CD4-positive, alpha-beta T cell (primary cell): Measurements from ENCODE around the gene MRPL54. TPM values are rescaled to one million over a fixed set of nuclear protein-coding genes. Genes with fewer than 3 reads are reported as not detected.
A peak's percentile ranks its signal among the peaks of the same experiment; 100 is the strongest.

ENCODE experiments used
- ATAC-seq: fragments of 200-7000 bp; cut with Tn5 transposase; one replicate; pipeline ENCODE4 v1.10.0; 2022; ENCODE audit warnings: mild to moderate bottlenecking; ENCODE audit not compliant: poor library complexity
- CTCF ChIA-PET: fragments of 350-600 bp; sonication (Branson Sonifier 250); formaldehyde crosslinking; loops from one replicate; lab custom pipeline; 2021; ENCODE audit warnings: antibody characterized with exemption, inconsistent platforms; lab: Charles Lee
- POLR2A ChIA-PET: fragments of 350-600 bp; sonication (Branson Sonifier 250); formaldehyde crosslinking; loops from one replicate; lab custom pipeline; 2021; ENCODE audit warnings: antibody characterized with exemption, inconsistent platforms; lab: Charles Lee
- DNase-seq, 14 experiments: peaks; one replicate each; pipeline ENCODE4 v3.0.0-alpha.2; 2013 to 2020; ENCODE audit warnings: mixed read lengths in 2 of 14
- H3K27ac ChIP-seq, 2 donors: one replicate each; pipeline versions ENCODE4 v1.5.1 to v1.7.0; 2013; ENCODE audit warnings: low read length in 2 of 2, low read depth in 1 of 2, mild to moderate bottlenecking in 1 of 2
- H3K27me3 ChIP-seq, 2 experiments: 1 replicate in 1 of 2; 2 replicates in 1 of 2; pipeline versions ENCODE4 v1.6.1 to v1.7.0; 2013; ENCODE audit warnings: low read length in 2 of 2, control low read depth in 1 of 2, mild to moderate bottlenecking in 1 of 2, moderate library complexity in 1 of 2; ENCODE audit not compliant: insufficient read depth in 2 of 2, control insufficient read depth in 1 of 2
- H3K36me3 ChIP-seq: one replicate; pipeline ENCODE4 v1.6.1; 2013; ENCODE audit warnings: low read length, control low read depth; ENCODE audit not compliant: insufficient read depth
- H3K4me1 ChIP-seq: one replicate; pipeline ENCODE4 v1.6.1; 2013; ENCODE audit warnings: low read length, control low read depth; ENCODE audit not compliant: insufficient read depth
- H3K4me3 ChIP-seq: one replicate; pipeline ENCODE4 v1.5.1; 2013; ENCODE audit warnings: mild to moderate bottlenecking, low read length, moderate library complexity
- H3K9me3 ChIP-seq, 2 experiments: 1 replicate in 1 of 2; 2 replicates in 1 of 2; pipeline versions ENCODE4 v1.6.1 to v1.7.0; 2013; ENCODE audit warnings: low read length in 2 of 2, mild to moderate bottlenecking in 2 of 2, control low read depth in 1 of 2, moderate library complexity in 1 of 2; ENCODE audit not compliant: control insufficient read depth in 1 of 2, insufficient read depth in 1 of 2
- H3K27ac Mint-ChIP-seq: one replicate; pipeline ENCODE4 v1.8.0; 2020; ENCODE audit warnings: mixed read lengths
- H3K27me3 Mint-ChIP-seq: one replicate; pipeline ENCODE4 v1.8.0; 2021; ENCODE audit warnings: mixed read lengths
- H3K36me3 Mint-ChIP-seq: one replicate; pipeline ENCODE4 v1.8.0; 2021; ENCODE audit warnings: low read depth, mixed read lengths
- H3K4me1 Mint-ChIP-seq: one replicate; pipeline ENCODE4 v1.8.0; 2021; ENCODE audit warnings: low read depth, mixed read lengths
- H3K4me3 Mint-ChIP-seq: one replicate; pipeline ENCODE4 v1.8.0; 2020; ENCODE audit warnings: mild to moderate bottlenecking, mixed read lengths
- H3K9me3 Mint-ChIP-seq: one replicate; pipeline ENCODE4 v1.8.0; 2020; ENCODE audit warnings: mixed read lengths
- intact Hi-C, 2 experiments: fragments of 100-400 bp; cut with DNase I in 1 of 2; cut with micrococcal nuclease in 1 of 2; formaldehyde crosslinking; loops; one replicate each; pipeline versions ENCODE4 v1.15.1 to v1.9.0; 2023 to 2025; cut with DNase I, micrococcal nuclease
- total RNA-seq, 174 experiments: library from RNA in 2 of 174; stranded (reverse) in 2 of 174; gene quantifications; one replicate each; pipeline ENCODE4 v1.2.3 and lab custom pipeline; 2021 to 2026
- TF ChIP-seq, protein P1 (sequence below): fragments of 200-600 bp; IDR thresholded peaks from one replicate; pipeline ENCODE4 v1.8.0; 2022; ENCODE audit warnings: antibody characterized with exemption, mild to moderate bottlenecking

MRPL54 gene
- total RNA-seq, 2 experiments from 2014 or later: 68.9 to 71.1 TPM

DNA sequence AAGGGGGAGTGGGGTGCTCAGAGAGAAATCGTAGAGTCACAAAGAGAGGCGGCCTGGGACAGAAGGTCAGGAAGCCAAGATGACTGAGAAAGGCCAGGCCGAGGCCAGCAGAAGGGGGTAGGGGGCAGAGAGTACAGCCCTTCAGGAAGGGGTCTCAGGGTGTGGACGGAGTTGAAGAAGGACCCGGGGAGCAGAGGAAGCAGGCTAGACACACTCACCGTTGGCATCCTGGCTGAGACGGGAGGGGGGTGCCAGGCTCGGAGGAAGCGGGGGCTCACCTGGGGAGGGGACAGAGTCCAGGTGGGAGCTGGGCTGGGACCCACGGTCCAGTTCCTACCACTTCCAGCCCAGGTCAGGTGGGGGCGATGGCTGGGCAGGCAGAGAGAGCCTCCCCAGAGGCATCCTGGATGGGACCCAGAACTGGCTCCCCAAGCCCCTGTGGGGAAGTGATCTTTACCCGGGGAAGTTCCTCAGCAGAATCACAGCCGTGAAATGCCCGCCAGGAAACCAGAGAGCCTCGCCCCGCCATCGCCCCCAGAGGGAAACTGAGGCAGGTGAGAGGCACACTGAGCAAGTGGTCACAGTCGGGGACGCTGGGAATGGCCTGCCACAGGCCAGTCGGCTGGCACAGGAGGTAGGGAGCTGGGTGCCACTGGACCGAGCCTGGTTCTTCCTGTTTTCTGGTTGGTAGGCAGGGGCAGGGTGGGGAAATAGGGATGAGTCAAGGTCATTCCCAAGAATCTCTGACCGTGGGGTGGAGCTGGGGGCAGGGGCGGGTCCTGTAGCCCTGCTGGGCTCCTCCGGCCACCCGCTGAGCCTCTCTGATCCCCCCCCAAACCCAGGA is 22.3 kb downstream of the MRPL54 start:
- no peak overlapping the region for H3K27ac Mint-ChIP-seq
- peaks cover 4% of the 10 kb centered on the region for H3K9me3 Mint-ChIP-seq
- TF ChIP-seq, protein P1, sequence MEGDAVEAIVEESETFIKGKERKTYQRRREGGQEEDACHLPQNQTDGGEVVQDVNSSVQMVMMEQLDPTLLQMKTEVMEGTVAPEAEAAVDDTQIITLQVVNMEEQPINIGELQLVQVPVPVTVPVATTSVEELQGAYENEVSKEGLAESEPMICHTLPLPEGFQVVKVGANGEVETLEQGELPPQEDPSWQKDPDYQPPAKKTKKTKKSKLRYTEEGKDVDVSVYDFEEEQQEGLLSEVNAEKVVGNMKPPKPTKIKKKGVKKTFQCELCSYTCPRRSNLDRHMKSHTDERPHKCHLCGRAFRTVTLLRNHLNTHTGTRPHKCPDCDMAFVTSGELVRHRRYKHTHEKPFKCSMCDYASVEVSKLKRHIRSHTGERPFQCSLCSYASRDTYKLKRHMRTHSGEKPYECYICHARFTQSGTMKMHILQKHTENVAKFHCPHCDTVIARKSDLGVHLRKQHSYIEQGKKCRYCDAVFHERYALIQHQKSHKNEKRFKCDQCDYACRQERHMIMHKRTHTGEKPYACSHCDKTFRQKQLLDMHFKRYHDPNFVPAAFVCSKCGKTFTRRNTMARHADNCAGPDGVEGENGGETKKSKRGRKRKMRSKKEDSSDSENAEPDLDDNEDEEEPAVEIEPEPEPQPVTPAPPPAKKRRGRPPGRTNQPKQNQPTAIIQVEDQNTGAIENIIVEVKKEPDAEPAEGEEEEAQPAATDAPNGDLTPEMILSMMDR: no peak
- ChIA-PET CTCF (no interaction called here), POLR2A (interaction anchor here (1.1 kb wide), 2 partner anchors 22 to 27 kb away, joined by 3 to 4 read pairs; partner anchors contain the start of gene MRPL54)
- no peaks in the 10 kb centered on the region for H3K27me3 Mint-ChIP-seq
- peaks cover 17 to 36% of the 10 kb centered on the region in 2 experiments for H3K9me3 ChIP-seq
- H3K27me3 ChIP-seq: no peaks in the 10 kb centered on the region
- H3K27ac ChIP-seq: no peak overlapping the region
- intact Hi-C loops: loop anchor here in 1 of 2 experiments (5.0 kb wide), 1 partner anchor 37 kb away; no protein-coding TSS in a partner anchor
- peak overlapping the region; percentile 86 for H3K4me3 Mint-ChIP-seq
- ATAC-seq (no peak), DNase-seq (peak in 1 of 14 experiments; percentile 18)
- peak overlapping the region; percentile 57 for H3K4me3 ChIP-seq
- peaks cover 8% of the 10 kb centered on the region for H3K4me1 Mint-ChIP-seq
- peaks cover 21% of the 10 kb centered on the region for H3K4me1 ChIP-seq
- H3K36me3 Mint-ChIP-seq: peaks cover 19% of the 10 kb centered on the region
- H3K36me3 ChIP-seq: peaks cover 4% of the 10 kb centered on the region

DNA sequence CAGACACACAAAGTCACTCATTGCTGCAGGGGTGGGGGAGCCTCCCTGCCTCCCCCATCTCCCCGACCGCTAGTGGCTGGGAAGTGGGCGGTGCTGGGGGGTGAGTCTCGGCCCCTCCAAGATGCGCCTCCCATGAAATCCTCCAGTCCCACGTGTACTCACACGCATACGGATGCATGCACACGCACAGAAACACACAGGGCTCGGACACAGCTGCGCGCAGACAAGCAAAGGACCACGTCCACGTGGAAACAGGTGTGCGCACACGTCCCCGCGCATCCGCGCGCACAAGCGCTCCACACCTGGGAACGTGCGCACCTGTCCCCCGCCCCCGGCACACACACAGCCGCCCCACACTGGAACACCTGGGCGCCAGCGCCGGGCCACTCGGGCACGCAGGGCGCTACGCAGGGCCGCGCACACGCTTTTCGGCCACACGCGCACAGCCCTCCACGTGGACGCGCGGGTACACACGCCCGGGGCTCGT is 23.0 kb downstream of the MRPL54 start:
- H3K9me3 ChIP-seq: peaks cover 17 to 38% of the 10 kb centered on the region in 2 experiments
- peak overlapping the region; percentile 57 for H3K4me3 ChIP-seq
- Mint-ChIP-seq H3K27me3 (no peaks in the 10 kb centered on the region), H3K4me1 (peaks cover 8% of the 10 kb centered on the region), H3K27ac (no peak overlapping the region), H3K36me3 (peaks cover 19% of the 10 kb centered on the region), H3K4me3 (peak overlapping the region; percentile 77), H3K9me3 (peaks cover 4% of the 10 kb centered on the region)
- no peak overlapping the region for H3K27ac ChIP-seq
- ATAC-seq (peak; percentile 35), DNase-seq (peak in 3 of 14 experiments; percentile 14 to 43 (median 41))
- ChIA-PET POLR2A (interaction anchor here (1.1 kb wide), 2 partner anchors 23 to 26 kb away, joined by 3 to 4 read pairs; partner anchors contain the start of gene MRPL54), CTCF (no interaction called here)
- intact Hi-C loops: no loop called here
- TF ChIP-seq, protein P1: no peak
- H3K27me3 ChIP-seq: no peaks in the 10 kb centered on the region
- H3K4me1 ChIP-seq: peaks cover 21% of the 10 kb centered on the region
- H3K36me3 ChIP-seq: peaks cover 4% of the 10 kb centered on the region

DNA sequence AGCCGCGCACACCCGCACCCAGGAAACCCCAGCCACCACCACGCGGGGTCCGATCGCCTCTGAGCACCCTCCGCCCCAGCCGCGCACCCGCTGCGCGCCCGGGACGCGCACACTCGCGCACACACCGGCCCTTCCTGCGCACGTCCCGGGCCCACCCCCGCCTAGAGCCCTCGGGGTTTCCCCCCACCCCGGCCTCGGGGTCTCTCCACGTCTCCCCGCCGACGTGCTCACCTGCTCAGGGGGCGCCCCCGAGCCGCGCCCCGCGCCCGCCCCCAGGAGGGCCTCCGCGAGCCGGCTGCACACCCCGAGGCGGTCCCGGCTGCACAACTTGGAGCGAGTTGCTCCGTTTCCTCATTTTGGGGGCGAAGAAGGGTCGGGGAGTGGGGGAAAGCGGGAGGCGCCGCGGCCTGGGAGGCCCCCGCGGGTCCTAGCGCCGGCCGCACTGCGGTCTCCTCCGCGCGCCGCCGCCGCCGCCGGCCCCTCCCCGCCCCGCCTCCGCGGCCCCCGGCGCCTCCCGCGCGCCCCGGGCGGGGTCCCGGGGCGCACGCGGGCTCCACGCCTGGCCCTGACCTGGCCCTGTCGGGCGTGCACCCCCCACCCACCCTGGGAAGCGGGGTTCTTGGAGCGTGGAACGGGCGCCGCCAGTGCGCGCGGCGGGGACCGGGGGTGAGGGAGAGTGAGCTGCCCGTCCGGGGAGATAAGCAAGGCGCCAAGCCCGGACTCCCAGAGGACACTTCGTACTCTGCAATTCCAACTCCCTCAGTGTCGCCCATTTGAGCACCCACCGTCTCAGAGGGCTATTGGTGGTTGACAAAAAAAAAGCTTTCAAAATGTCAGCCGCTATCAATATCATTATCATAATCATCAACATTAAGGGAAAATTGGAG is 23.7 kb downstream of the MRPL54 start, which contains the start of gene MATK:
Gene MATK (minus strand): TSS at position 444 of the 887 bp plus-strand sequence. CDS start 1,246 bp downstream, outside the sequence.
- Histone ChIP-seq H3K9me3 (peaks cover 15 to 38% of the 10 kb centered on the region in 2 experiments), H3K27ac (no peak within 1 kb of the TSS), H3K27me3 (no peaks in the 10 kb centered on the region), H3K36me3 (peaks cover 4% of the 10 kb centered on the region), H3K4me1 (peaks cover 21% of the 10 kb centered on the region), H3K4me3 (peak within 1 kb of the TSS; percentile 57)
- Mint-ChIP-seq H3K4me3 (peak within 1 kb of the TSS; percentile 77), H3K27me3 (no peaks in the 10 kb centered on the region), H3K4me1 (peaks cover 8% of the 10 kb centered on the region), H3K9me3 (peaks cover 4% of the 10 kb centered on the region), H3K36me3 (peaks cover 15% of the 10 kb centered on the region), H3K27ac (no peak within 1 kb of the TSS)
- POLR2A ChIA-PET: interaction anchor here (1.4 to 1.6 kb wide), 2 partner anchors 24 to 26 kb away, joined by 4 to 5 read pairs; partner anchors contain the start of gene MRPL54
- CTCF ChIA-PET: no interaction called here
- intact Hi-C loops: no loop called here
- peak; percentile 31 for ATAC-seq
- DNase-seq: peak in 4 of 14 experiments; percentile 7 to 54 (median 38)
- TF ChIP-seq, protein P1: no peak
